Measurements from ENCODE around the gene HS3ST3A1.

Gene HS3ST3A1

DNA sequence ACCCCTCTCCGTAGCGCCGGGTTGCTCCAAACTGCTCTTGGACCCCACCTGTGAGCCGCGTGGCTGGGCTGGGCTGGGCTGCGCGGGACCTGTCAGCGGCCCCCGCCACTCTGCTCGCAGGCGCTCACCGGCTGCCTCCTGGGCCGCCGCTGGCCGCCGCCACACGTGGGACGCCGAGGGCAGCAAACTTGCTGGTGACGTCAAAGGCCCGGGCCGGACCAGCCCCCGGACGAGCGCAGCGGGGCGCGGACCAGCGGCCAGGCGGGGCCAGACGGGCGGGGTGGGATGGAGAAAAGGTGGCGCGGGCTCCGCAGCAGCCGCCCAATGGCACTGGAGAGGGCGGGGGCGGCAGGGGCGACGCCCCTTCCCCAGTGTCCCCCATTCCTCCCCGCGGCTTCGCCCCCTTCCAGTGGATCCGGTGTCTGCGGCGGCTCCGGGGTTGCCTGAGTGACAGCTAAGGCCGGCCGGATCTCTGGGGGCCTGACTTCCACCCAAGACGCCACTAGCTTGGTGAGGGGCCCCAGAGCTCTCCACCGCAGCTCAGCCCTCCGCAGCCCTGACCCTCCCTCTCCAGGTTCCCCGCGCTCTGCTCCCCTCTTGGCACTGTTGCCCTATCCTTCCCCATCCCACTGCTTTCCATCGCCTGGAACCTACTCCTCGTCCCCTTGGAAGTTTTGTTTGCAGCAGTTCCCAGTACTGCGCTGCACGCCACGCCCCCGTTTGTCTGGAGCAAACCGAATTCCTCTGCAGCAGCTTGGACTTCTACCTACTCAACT lies at the start of gene HS3ST3A1:
Gene HS3ST3A1 (minus strand): TSS at position 154 of the 776 bp plus-strand sequence. CDS start 800 bp downstream, outside the sequence.
- DNase-seq (ENCODE audit: low read depth): no peak

GRCh38 chr17:13650096-13650675 lies 48.5 kb upstream of the HS3ST3A1 start:
- DNase-seq (ENCODE audit: low read depth): no peak

- no peak for DNase-seq (ENCODE audit: low read depth)
Observed at GRCh38 chr17:13647543-13648021, 45.9 kb upstream of the HS3ST3A1 start.

DNA sequence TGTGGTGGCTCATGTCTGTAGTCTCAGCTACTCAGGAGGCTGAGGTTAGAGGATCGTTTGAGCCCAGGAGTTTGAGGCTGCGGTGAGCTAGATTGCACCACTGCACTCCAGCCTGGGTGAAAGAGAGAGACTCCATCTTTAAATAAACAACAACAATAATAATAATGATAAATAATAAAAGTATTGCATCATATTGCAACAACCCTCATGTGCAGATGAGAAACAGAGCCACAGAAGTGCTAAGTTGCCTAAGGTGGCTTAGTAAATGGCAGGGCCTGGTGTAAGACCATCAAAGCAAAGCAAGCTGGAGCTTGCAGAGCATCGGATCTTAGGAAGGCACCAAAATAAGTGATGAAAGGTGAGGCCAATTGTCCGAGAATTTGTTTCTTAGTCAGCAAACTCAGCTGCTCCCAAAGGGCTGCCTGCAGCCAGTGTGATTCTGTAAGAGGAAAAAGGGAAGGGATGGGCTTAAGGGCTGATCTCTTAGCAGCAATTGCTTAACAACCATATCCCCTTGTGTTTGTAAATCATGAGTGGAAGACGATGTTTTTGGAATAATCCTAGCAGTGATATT lies 45.3 kb upstream of the HS3ST3A1 start:
- DNase-seq (ENCODE audit: low read depth): no peak

DNA sequence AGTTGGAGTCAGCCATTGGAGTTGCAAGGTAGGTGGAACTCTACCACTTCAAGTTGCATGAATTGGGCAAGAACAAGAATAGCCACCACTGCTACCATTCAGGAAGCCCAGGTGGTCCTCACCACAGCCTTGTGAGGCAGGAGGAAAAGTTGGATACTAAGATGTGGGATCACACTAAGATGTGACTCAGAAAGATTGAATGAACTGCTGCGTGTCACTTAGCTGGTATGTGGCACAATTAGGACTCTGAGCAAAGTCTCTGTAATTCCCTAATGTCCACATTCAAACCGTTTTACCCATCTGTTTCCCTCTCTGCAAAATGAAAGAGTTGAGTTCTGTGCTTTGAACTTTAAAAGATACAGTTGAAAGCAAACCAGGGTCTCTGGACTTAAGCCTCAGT lies 44.7 kb upstream of the HS3ST3A1 start:
- no peak for DNase-seq (ENCODE audit: low read depth)

- no peak for DNase-seq (ENCODE audit: low read depth)
Observed at GRCh38 chr17:13643180-13643579, 41.5 kb upstream of the HS3ST3A1 start.

- DNase-seq (ENCODE audit: low read depth): no peak
Observed at GRCh38 chr17:13642188-13642587, 40.5 kb upstream of the HS3ST3A1 start.

GRCh38 chr17:13640551-13640950 lies 38.8 kb upstream of the HS3ST3A1 start:
- DNase-seq (ENCODE audit: low read depth): no peak

GRCh38 chr17:13638855-13639458 lies 37.2 kb upstream of the HS3ST3A1 start:
- DNase-seq (ENCODE audit: low read depth): no peak

DNA sequence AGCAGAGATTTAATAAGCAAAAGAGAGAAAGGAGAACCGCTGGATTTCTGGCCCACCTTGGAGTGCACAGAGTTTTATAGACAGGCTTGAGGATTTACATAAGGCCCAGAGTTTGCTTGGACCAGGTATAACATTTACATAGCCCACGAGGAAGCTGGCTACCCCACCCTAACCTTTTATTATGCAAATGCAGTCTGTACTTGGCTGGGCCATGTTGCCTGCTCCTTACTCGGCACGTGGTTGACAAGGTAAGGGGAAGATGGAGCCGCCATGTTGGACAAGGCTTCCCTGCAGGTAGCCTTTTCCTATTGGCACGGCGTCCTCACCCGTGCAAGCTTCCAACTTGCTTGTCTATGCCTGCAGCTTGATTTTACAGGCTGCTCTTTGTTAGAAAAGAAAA lies 35.2 kb upstream of the HS3ST3A1 start:
- DNase-seq (ENCODE audit: low read depth): no peak

DNA sequence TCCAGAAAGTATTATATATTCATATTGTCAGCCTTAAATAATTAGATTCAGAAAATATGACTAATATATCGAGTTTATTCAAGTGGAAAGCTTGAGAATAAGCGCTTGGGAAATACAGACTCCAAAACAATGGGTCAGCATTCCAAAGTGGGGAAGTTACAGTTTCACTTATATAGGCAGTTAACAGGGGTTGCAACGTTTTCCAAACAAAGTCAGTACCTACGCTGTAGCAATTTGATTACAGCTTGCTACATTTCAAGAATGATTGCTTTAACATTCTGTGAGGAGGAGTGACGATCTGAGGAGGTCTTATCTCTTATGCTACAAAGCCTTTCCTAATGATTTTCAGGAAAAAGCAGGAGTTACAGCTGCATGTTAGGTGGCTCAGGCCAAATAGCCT lies 34.2 kb upstream of the HS3ST3A1 start:
- no peak for DNase-seq (ENCODE audit: low read depth)

- DNase-seq (ENCODE audit: low read depth): no peak
Observed at GRCh38 chr17:13634021-13634420, 32.3 kb upstream of the HS3ST3A1 start.

- DNase-seq (ENCODE audit: low read depth): no peak
Observed at GRCh38 chr17:13631529-13631928, 29.8 kb upstream of the HS3ST3A1 start.

- no peak for DNase-seq (ENCODE audit: low read depth)
Observed at GRCh38 chr17:13626703-13627102, 25.0 kb upstream of the HS3ST3A1 start.

DNA sequence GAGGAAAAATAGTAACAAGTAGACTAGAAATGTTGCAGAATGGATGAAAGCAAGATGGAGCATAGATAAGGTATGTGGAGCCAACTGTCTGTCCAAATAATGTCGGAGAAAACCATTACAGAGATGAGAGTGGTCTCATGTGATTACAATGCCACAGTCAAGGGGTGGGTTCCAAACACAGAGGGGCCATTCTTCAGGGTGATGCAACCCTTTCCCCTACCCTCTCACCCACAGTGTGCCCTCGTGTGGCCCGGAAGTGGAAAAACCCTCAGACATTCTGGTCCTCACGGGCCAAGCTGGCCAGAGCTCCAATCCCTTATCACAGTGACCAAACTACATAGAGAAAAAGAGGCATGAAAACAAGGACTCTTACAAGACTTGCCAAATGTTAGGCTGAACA lies 17.7 kb upstream of the HS3ST3A1 start:
- DNase-seq (ENCODE audit: low read depth): no peak

DNA sequence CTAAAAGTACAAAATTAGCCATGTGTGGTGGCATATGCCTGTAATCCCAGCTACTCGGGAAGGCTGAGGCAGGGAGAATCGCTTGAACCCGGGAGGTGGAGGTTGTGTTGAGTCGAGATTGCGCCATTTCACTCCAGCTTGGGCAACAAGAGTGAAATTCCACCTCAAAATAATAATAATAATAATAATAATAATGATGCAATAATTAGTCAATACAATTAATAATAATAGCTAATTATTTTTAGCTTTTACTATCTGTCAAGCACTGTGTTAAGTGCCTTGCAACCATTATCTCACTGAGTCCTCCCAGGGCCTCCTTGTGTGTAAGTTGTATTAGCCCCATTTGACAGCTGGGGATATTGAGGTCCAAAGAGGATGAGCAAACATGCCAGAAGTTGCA lies 14.3 kb upstream of the HS3ST3A1 start:
- no peak for DNase-seq (ENCODE audit: low read depth)

DNA sequence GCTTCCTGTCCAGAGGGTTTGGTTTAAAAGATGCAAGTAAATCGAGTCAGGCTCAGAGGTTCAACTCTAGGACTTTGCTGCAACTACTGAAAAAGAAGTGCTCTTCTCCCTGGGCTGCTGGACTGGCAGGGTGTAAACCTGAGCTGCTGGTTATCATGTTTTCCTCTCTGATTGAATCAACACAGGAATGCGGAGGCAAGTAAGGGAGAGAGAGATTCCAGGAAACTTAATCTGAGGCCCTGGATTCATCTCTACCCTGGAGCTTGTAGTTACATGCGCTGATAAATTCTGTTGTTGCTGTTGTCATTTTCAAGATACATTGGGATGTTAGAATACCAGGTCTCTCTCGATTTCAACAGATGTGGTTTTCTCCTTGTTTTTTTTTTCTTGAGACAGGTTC lies 8.2 kb upstream of the HS3ST3A1 start:
- no peak for DNase-seq (ENCODE audit: low read depth)

DNA sequence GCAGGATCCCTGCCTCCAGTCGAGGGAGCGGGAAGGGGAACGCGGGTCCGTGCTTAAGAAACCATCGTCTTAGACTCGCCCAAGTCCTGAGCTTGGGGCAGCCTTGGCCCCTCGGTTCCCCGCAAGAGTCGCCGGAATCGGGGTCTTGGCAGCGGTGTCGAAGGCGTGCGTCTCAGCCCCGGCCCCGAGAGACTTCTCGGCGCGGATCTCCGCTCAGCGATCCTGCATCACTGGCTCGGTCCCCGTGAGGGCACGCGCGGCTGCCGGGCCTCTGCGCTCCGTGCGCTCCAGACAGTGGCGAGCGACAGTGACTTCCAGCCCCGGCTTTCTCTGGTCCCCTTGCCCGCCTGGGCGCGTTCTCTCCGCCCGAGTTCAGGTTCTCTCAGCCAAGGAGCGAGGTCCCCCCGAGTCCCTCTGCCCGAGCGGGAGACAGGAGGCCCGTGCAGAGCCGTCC lies 380 bp downstream of the HS3ST3A1 start:
- no peak for DNase-seq (ENCODE audit: low read depth)

DNA sequence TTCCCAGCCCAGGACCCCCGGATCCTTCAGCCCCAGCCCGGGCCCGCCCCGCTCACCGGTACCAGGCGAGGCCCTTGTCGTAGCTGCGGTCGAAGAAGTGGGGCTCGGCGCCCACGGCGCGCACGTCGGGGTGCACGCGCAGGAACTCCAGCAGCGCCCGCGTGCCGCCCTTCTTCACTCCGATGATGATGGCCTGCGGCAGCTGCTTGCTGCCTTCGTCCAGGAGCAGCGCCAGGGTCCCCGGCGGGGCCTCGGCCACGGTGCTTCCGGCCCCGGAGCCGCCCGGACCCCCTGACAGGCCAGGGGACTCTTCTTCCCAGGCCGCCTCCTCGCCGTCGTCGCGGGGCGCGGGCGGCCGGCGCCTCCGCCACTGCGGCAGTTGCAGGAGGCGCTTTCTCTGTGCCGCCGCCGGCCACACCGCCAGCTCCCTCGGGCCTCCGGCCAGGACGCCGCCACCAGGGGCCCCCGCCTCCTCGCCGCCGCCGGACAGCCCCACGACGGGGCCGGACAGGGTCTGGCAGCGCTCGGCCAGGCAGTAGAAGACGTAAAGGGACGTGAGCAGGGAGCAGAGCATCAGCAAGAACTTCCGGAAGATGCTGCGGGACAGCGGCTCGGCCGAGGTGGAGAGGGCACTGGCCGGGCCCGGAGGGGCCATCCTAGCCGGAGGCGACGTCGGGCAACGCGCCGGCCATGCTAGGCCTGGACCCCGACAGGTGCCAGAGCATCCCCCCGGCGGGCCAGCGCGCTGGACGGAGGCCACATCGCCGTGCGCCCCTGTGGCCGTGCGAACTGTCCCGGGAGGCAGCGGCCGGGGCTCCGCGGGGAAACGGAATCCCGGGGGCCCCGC lies 1.0 kb downstream of the HS3ST3A1 start:
- DNase-seq (ENCODE audit: low read depth): no peak

DNA sequence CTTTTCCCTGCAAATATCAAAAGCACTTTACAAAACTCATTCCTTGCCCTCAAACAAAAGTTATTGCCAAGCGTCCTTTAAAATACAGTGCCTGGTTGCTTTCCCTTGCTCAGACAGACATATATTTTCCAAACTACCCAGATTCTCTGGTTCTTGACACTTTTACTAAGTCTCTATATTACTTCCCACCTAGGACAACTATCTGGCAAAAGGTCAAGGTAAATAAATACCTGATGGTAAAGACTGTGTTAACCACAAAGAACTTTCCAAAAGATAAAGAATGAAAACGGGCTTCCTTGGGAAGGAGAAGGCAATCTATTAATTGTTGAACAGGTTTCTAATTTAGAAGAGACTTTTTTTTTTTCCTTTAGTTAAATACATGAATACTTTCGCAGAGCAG lies 1.9 kb downstream of the HS3ST3A1 start:
- DNase-seq (ENCODE audit: low read depth): no peak

- DNase-seq (ENCODE audit: low read depth): no peak
Observed at GRCh38 chr17:13599168-13599577, 2.6 kb downstream of the HS3ST3A1 start.
